K562 (cell line): ENCODE results near the gene MPPED2.

Source experiments
- ATF1 ChIP-seq, 2 experiments: fragments of 450-650 bp in 1 of 2; IDR thresholded peaks; 2 replicates each; pipeline ENCODE4 v1.6.1; 2016; ENCODE audit warnings: missing compliant biosample characterization in 1 of 2, missing genetic modification characterization in 1 of 2
- CHD1 ChIP-seq: fragments of 200-600 bp; sonication (generic); IDR thresholded peaks from one replicate; pipeline ENCODE4 v1.6.1; 2012; ENCODE audit warnings: mild to moderate bottlenecking, moderate library complexity, low read length, inconsistent platforms
- CREB3 ChIP-seq: fragments of 450-650 bp; conservative IDR thresholded peaks from 2 replicates; pipeline ENCODE4 v1.6.1; 2016; ENCODE audit warnings: missing genetic modification characterization, low read depth, mild to moderate bottlenecking, missing compliant biosample characterization, moderate library complexity
- E2F3 ChIP-seq: fragments of 250-450 bp; sonication (Bioruptor Pico); IDR thresholded peaks from 2 replicates; pipeline ENCODE4 v1.4.0; 2020; ENCODE audit warnings: mild to moderate bottlenecking
- ELF1 ChIP-seq: fragments of 200-800 bp; sonication (Bioruptor generic); IDR thresholded peaks from 2 replicates; pipeline ENCODE4 v1.6.1; 2016; ENCODE audit warnings: missing genetic modification characterization, missing compliant biosample characterization
- GABPB2 ChIP-seq: fragments of 250-450 bp; sonication (Bioruptor Pico); conservative IDR thresholded peaks from 2 replicates; pipeline ENCODE4 v1.5.1; 2021; ENCODE audit warnings: mild to moderate bottlenecking
- POLR2A ChIP-seq: fragments of 450-650 bp; conservative IDR thresholded peaks from 2 replicates; pipeline ENCODE4 v1.6.1; 2016
- RCOR1 ChIP-seq, 2 experiments: IDR thresholded peaks; 2 replicates each; pipeline ENCODE4 v1.6.1; 2012; ENCODE audit warnings: low read depth in 2 of 2, low read length in 2 of 2, borderline replicate concordance in 1 of 2, improper control_type of control experiment in 1 of 2
- ZBTB5 ChIP-seq: fragments of 450-650 bp; IDR thresholded peaks from 2 replicates; pipeline ENCODE4 v1.6.1; 2017; ENCODE audit warnings: antibody characterized with exemption
- ZNF639 ChIP-seq, 2 experiments: fragments of 200-800 bp in 1 of 2; sonication (Bioruptor generic) in 1 of 2; sonication (generic) in 1 of 2; formaldehyde crosslinking in 1 of 2; IDR thresholded peaks in 1 of 2; conservative IDR thresholded peaks in 1 of 2; 2 replicates each; pipeline versions ENCODE4 v1.5.0 to v1.6.1; 2016 to 2020; ENCODE audit warnings: missing compliant biosample characterization in 1 of 2, missing genetic modification characterization in 1 of 2, missing genetic modification reagents in 1 of 2
- ZNF830 ChIP-seq: fragments of 250-450 bp; sonication (Bioruptor Pico); IDR thresholded peaks from 2 replicates; pipeline ENCODE4 v1.5.0; 2021; ENCODE audit warnings: mild to moderate bottlenecking
- TF ChIP-seq, protein P1 (sequence below), 3 experiments: IDR thresholded peaks in 2 of 3; conservative IDR thresholded peaks in 1 of 3; 2 replicates each; pipeline ENCODE4 v1.5.1; 2011 to 2012; ENCODE audit warnings: low read length in 3 of 3, mild to moderate bottlenecking in 3 of 3, control low read depth in 2 of 3, improper control_type of control experiment in 1 of 3, inconsistent platforms in 1 of 3, low read depth in 1 of 3, mixed read lengths in 1 of 3, moderate library complexity in 1 of 3; ENCODE audit not compliant: insufficient read depth in 2 of 3
- TF ChIP-seq, protein P2 (sequence below), 2 experiments: fragments of 450-650 bp in 1 of 2; sonication (generic) in 1 of 2; formaldehyde crosslinking; conservative IDR thresholded peaks; 2 replicates each; pipeline versions ENCODE4 v1.4.0 to v1.8.1; 2020 to 2022; ENCODE audit warnings: mild to moderate bottlenecking in 1 of 2, missing genetic modification reagents in 1 of 2
- TF ChIP-seq, protein P3 (sequence below): fragments of 450-650 bp; IDR thresholded peaks from 2 replicates; pipeline ENCODE4 v1.6.1; 2016; ENCODE audit warnings: low read depth, mild to moderate bottlenecking, moderate library complexity

GRCh38 chr11:30567644-30568043, 18.5 kb downstream of the MPPED2 start:
- TF ChIP-seq ZNF639 (CRISPR knock-in tag; conservative IDR thresholded peaks at IDR 0.05 in 1 of 2, IDR thresholded peaks at IDR 0.05 in 1 of 2) (no peak), POLR2A (no peak), CREB3 (no peak), E2F3 (CRISPR knock-in tag) (no peak), GABPB2 (CRISPR knock-in tag) (no peak), ZNF830 (CRISPR knock-in tag) (no peak), ATF1 (CRISPR knock-in tag; IDR thresholded peaks at IDR 0.05) (no peak), ATF1 (tag; IDR thresholded peaks at IDR 0.05) (no peak), ZBTB5 (no peak), ELF1 (tag) (no peak), RCOR1 (IDR thresholded peaks at IDR 0.05; ENCODE audit: borderline replicate concordance in 1 of 2, low read depth in 2 of 2, low read length in 2 of 2) (no peak), CHD1 (no peak)
- TF ChIP-seq, protein P1, sequence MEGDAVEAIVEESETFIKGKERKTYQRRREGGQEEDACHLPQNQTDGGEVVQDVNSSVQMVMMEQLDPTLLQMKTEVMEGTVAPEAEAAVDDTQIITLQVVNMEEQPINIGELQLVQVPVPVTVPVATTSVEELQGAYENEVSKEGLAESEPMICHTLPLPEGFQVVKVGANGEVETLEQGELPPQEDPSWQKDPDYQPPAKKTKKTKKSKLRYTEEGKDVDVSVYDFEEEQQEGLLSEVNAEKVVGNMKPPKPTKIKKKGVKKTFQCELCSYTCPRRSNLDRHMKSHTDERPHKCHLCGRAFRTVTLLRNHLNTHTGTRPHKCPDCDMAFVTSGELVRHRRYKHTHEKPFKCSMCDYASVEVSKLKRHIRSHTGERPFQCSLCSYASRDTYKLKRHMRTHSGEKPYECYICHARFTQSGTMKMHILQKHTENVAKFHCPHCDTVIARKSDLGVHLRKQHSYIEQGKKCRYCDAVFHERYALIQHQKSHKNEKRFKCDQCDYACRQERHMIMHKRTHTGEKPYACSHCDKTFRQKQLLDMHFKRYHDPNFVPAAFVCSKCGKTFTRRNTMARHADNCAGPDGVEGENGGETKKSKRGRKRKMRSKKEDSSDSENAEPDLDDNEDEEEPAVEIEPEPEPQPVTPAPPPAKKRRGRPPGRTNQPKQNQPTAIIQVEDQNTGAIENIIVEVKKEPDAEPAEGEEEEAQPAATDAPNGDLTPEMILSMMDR (IDR thresholded peaks at IDR 0.05 in 2 of 3, conservative IDR thresholded peaks at IDR 0.05 in 1 of 3; ENCODE audit: insufficient read depth in 2 of 3, low read depth in 1 of 3, low read length in 3 of 3) = no peak
- TF ChIP-seq, protein P2, sequence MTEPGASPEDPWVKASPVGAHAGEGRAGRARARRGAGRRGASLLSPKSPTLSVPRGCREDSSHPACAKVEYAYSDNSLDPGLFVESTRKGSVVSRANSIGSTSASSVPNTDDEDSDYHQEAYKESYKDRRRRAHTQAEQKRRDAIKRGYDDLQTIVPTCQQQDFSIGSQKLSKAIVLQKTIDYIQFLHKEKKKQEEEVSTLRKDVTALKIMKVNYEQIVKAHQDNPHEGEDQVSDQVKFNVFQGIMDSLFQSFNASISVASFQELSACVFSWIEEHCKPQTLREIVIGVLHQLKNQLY (CRISPR knock-in tag; conservative IDR thresholded peaks at IDR 0.05) = no peak
- TF ChIP-seq, protein P3, sequence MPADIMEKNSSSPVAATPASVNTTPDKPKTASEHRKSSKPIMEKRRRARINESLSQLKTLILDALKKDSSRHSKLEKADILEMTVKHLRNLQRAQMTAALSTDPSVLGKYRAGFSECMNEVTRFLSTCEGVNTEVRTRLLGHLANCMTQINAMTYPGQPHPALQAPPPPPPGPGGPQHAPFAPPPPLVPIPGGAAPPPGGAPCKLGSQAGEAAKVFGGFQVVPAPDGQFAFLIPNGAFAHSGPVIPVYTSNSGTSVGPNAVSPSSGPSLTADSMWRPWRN = no peak
